WTC11 (cell line): ENCODE measurements around the gene RASL12.

ENCODE experiments used
- CBFB ChIP-seq: sonication (generic); formaldehyde crosslinking; IDR thresholded peaks from 2 replicates; pipeline ENCODE4 v1.8.1; 2022; ENCODE audit warnings: mild to moderate bottlenecking, low read depth, missing genetic modification reagents
- ESRRA ChIP-seq: sonication (generic); formaldehyde crosslinking; IDR thresholded peaks from 2 replicates; pipeline ENCODE4 v1.8.1; 2022; ENCODE audit warnings: mild to moderate bottlenecking, missing genetic modification reagents, borderline replicate concordance
- FOXK1 ChIP-seq: sonication (generic); formaldehyde crosslinking; IDR thresholded peaks from 2 replicates; pipeline ENCODE4 v1.8.0; 2022; ENCODE audit warnings: mild to moderate bottlenecking, moderate library complexity, missing genetic modification reagents
- KAT7 ChIP-seq: sonication (generic); formaldehyde crosslinking; IDR thresholded peaks from 2 replicates; pipeline ENCODE4 v1.8.1; 2023; ENCODE audit warnings: missing genetic modification reagents, mild to moderate bottlenecking, borderline replicate concordance
- TCF7 ChIP-seq: sonication (generic); formaldehyde crosslinking; IDR thresholded peaks from 2 replicates; pipeline ENCODE4 v1.8.0; 2022; ENCODE audit warnings: mild to moderate bottlenecking, low read depth, missing genetic modification reagents, moderate library complexity
- ZNF121 ChIP-seq: sonication (generic); formaldehyde crosslinking; IDR thresholded peaks from 2 replicates; pipeline ENCODE4 v1.8.0; 2023; ENCODE audit warnings: missing genetic modification reagents
- ZNF232 ChIP-seq: sonication (generic); formaldehyde crosslinking; IDR thresholded peaks from 2 replicates; pipeline ENCODE4 v1.8.0; 2022; ENCODE audit warnings: mild to moderate bottlenecking, missing genetic modification reagents
- TF ChIP-seq, protein P1 (sequence below): sonication (generic); formaldehyde crosslinking; IDR thresholded peaks from 2 replicates; pipeline ENCODE4 v1.8.1; 2022; ENCODE audit warnings: mild to moderate bottlenecking, missing genetic modification reagents, moderate library complexity, borderline replicate concordance
- TF ChIP-seq, protein P2 (sequence below): fragments of 200-600 bp; IDR thresholded peaks from 2 replicates; pipeline ENCODE4 v1.8.0; 2022; ENCODE audit warnings: antibody characterized with exemption
- TF ChIP-seq, protein P3 (sequence below): sonication (generic); formaldehyde crosslinking; IDR thresholded peaks from 2 replicates; pipeline ENCODE4 v1.8.0; 2022; ENCODE audit warnings: mild to moderate bottlenecking, missing genetic modification reagents
- TF ChIP-seq, protein P4 (sequence below): sonication (generic); formaldehyde crosslinking; IDR thresholded peaks from 2 replicates; pipeline ENCODE4 v1.8.1; 2022; ENCODE audit warnings: low read depth, missing genetic modification reagents, borderline replicate concordance
- TF ChIP-seq, protein P5 (sequence below): sonication (generic); formaldehyde crosslinking; IDR thresholded peaks from 2 replicates; pipeline ENCODE4 v1.8.0; 2023; ENCODE audit warnings: missing genetic modification reagents, mild to moderate bottlenecking, borderline replicate concordance
- TF ChIP-seq, protein P6 (sequence below): sonication (generic); formaldehyde crosslinking; IDR thresholded peaks from 2 replicates; pipeline ENCODE4 v1.8.0; 2023; ENCODE audit warnings: mild to moderate bottlenecking, missing genetic modification reagents

DNA sequence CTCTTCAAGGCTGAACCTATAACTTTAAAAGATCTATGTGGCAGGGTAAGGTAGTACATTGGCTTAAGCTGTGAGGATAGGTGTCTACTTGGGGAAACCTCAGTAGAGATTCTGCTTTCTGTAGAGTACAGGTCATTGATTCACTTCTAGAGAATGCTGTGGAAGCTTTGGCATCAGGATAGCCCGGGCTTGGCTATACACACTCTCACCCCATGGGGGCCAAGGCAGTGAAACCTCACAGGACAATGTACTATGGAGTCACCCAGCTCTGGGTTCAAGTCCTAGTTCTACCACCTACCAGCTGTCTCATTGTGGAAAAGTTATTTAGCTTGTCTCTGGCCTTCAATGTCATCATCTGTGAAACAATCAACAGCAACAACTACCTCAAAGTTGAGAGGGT lies 47.4 kb downstream of the RASL12 start:
- TF ChIP-seq, protein P1, sequence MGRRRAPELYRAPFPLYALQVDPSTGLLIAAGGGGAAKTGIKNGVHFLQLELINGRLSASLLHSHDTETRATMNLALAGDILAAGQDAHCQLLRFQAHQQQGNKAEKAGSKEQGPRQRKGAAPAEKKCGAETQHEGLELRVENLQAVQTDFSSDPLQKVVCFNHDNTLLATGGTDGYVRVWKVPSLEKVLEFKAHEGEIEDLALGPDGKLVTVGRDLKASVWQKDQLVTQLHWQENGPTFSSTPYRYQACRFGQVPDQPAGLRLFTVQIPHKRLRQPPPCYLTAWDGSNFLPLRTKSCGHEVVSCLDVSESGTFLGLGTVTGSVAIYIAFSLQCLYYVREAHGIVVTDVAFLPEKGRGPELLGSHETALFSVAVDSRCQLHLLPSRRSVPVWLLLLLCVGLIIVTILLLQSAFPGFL (CRISPR knock-in tag), result no peak
- TF ChIP-seq ESRRA (CRISPR knock-in tag), result no peak
- TF ChIP-seq TCF7, result no peak
- TF ChIP-seq, protein P2, sequence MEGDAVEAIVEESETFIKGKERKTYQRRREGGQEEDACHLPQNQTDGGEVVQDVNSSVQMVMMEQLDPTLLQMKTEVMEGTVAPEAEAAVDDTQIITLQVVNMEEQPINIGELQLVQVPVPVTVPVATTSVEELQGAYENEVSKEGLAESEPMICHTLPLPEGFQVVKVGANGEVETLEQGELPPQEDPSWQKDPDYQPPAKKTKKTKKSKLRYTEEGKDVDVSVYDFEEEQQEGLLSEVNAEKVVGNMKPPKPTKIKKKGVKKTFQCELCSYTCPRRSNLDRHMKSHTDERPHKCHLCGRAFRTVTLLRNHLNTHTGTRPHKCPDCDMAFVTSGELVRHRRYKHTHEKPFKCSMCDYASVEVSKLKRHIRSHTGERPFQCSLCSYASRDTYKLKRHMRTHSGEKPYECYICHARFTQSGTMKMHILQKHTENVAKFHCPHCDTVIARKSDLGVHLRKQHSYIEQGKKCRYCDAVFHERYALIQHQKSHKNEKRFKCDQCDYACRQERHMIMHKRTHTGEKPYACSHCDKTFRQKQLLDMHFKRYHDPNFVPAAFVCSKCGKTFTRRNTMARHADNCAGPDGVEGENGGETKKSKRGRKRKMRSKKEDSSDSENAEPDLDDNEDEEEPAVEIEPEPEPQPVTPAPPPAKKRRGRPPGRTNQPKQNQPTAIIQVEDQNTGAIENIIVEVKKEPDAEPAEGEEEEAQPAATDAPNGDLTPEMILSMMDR, result no peak
- TF ChIP-seq FOXK1 (CRISPR knock-in tag), result no peak
- no peak for TF ChIP-seq ZNF121 (CRISPR knock-in tag)
- TF ChIP-seq, protein P3, sequence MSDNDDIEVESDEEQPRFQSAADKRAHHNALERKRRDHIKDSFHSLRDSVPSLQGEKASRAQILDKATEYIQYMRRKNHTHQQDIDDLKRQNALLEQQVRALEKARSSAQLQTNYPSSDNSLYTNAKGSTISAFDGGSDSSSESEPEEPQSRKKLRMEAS (CRISPR knock-in tag), result no peak
- no peak for TF ChIP-seq KAT7 (CRISPR knock-in tag)
- TF ChIP-seq, protein P4, sequence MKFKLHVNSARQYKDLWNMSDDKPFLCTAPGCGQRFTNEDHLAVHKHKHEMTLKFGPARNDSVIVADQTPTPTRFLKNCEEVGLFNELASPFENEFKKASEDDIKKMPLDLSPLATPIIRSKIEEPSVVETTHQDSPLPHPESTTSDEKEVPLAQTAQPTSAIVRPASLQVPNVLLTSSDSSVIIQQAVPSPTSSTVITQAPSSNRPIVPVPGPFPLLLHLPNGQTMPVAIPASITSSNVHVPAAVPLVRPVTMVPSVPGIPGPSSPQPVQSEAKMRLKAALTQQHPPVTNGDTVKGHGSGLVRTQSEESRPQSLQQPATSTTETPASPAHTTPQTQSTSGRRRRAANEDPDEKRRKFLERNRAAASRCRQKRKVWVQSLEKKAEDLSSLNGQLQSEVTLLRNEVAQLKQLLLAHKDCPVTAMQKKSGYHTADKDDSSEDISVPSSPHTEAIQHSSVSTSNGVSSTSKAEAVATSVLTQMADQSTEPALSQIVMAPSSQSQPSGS (CRISPR knock-in tag), result no peak
- TF ChIP-seq, protein P5, sequence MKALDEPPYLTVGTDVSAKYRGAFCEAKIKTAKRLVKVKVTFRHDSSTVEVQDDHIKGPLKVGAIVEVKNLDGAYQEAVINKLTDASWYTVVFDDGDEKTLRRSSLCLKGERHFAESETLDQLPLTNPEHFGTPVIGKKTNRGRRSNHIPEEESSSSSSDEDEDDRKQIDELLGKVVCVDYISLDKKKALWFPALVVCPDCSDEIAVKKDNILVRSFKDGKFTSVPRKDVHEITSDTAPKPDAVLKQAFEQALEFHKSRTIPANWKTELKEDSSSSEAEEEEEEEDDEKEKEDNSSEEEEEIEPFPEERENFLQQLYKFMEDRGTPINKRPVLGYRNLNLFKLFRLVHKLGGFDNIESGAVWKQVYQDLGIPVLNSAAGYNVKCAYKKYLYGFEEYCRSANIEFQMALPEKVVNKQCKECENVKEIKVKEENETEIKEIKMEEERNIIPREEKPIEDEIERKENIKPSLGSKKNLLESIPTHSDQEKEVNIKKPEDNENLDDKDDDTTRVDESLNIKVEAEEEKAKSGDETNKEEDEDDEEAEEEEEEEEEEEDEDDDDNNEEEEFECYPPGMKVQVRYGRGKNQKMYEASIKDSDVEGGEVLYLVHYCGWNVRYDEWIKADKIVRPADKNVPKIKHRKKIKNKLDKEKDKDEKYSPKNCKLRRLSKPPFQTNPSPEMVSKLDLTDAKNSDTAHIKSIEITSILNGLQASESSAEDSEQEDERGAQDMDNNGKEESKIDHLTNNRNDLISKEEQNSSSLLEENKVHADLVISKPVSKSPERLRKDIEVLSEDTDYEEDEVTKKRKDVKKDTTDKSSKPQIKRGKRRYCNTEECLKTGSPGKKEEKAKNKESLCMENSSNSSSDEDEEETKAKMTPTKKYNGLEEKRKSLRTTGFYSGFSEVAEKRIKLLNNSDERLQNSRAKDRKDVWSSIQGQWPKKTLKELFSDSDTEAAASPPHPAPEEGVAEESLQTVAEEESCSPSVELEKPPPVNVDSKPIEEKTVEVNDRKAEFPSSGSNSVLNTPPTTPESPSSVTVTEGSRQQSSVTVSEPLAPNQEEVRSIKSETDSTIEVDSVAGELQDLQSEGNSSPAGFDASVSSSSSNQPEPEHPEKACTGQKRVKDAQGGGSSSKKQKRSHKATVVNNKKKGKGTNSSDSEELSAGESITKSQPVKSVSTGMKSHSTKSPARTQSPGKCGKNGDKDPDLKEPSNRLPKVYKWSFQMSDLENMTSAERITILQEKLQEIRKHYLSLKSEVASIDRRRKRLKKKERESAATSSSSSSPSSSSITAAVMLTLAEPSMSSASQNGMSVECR (CRISPR knock-in tag), result no peak
- TF ChIP-seq ZNF232 (CRISPR knock-in tag), result no peak
- no peak for TF ChIP-seq CBFB (CRISPR knock-in tag)
- TF ChIP-seq, protein P6, sequence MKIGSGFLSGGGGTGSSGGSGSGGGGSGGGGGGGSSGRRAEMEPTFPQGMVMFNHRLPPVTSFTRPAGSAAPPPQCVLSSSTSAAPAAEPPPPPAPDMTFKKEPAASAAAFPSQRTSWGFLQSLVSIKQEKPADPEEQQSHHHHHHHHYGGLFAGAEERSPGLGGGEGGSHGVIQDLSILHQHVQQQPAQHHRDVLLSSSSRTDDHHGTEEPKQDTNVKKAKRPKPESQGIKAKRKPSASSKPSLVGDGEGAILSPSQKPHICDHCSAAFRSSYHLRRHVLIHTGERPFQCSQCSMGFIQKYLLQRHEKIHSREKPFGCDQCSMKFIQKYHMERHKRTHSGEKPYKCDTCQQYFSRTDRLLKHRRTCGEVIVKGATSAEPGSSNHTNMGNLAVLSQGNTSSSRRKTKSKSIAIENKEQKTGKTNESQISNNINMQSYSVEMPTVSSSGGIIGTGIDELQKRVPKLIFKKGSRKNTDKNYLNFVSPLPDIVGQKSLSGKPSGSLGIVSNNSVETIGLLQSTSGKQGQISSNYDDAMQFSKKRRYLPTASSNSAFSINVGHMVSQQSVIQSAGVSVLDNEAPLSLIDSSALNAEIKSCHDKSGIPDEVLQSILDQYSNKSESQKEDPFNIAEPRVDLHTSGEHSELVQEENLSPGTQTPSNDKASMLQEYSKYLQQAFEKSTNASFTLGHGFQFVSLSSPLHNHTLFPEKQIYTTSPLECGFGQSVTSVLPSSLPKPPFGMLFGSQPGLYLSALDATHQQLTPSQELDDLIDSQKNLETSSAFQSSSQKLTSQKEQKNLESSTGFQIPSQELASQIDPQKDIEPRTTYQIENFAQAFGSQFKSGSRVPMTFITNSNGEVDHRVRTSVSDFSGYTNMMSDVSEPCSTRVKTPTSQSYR, result no peak
